Suprapubic skin (tissue), 4 donors: ENCODE measurements around the gene ETV6. TPM values are rescaled to one million over a fixed set of nuclear protein-coding genes. Genes with fewer than 3 reads are reported as not detected.

Experiments
- DNase-seq, 2 donors: peaks; one replicate each; pipeline ENCODE4 v3.0.0-alpha.2; 2019; ENCODE audit warnings: low spot score in 2 of 2
- H3K27ac ChIP-seq: fragments of 200-600 bp; sonication (generic); one replicate; pipeline ENCODE4 v1.5.1; 2019
- H3K27me3 ChIP-seq: fragments of 200-600 bp; sonication (generic); one replicate; pipeline ENCODE4 v1.5.1; 2019
- H3K36me3 ChIP-seq: fragments of 200-600 bp; sonication (generic); one replicate; pipeline ENCODE4 v1.5.1; 2019
- H3K4me1 ChIP-seq: fragments of 200-600 bp; sonication (generic); one replicate; pipeline ENCODE4 v1.5.1; 2019
- H3K4me3 ChIP-seq: fragments of 200-600 bp; sonication (generic); one replicate; pipeline ENCODE4 v1.5.1; 2019; ENCODE audit warnings: mild to moderate bottlenecking
- H3K9me3 ChIP-seq: fragments of 200-600 bp; sonication (generic); one replicate; pipeline ENCODE4 v1.5.1; 2019
- CTCF ChIP-seq, 2 donors: fragments of 200-600 bp in 1 of 2; fragments of 450-650 bp in 1 of 2; sonication (generic) in 1 of 2; IDR thresholded peaks; one replicate each; pipeline ENCODE4 v1.5.1; 2016 to 2019; ENCODE audit warnings: antibody characterized with exemption in 2 of 2, mild to moderate bottlenecking in 1 of 2, moderate library complexity in 1 of 2
- EP300 ChIP-seq: sonication (generic); formaldehyde crosslinking; IDR thresholded peaks from one replicate; pipeline ENCODE4 v1.6.1; 2017; ENCODE audit warnings: antibody characterized with exemption
- POLR2A ChIP-seq, 2 donors: fragments of 450-650 bp; IDR thresholded peaks; one replicate each; pipeline ENCODE4 v1.6.1; 2017; ENCODE audit warnings: antibody characterized with exemption in 2 of 2, mild to moderate bottlenecking in 2 of 2, moderate library complexity in 2 of 2
- POLR2AphosphoS5 ChIP-seq, 3 donors: sonication (generic); formaldehyde crosslinking; IDR thresholded peaks; one replicate each; pipeline ENCODE4 v1.6.1; 2017; ENCODE audit warnings: antibody characterized with exemption in 3 of 3
- WGBS: methylation state at CpG from one replicate; pipeline ENCODE4 v1.1.5; 2018; 5-methylcytosine and 5-hydroxymethylcytosine counted together
- total RNA-seq, 4 donors: library from RNA; depleted of rRNA; stranded (reverse); fragments of >200 nt; gene quantifications; one replicate each; pipeline ENCODE4 v1.1.0, GENCODE V29; 2016

Gene ETV6
- total RNA-seq, 4 donors from 2014 or later: 16.9 to 41.4 (median 25.1) TPM

GRCh38 chr12:11746940-11747716, 97.7 kb downstream of the ETV6 start:
- Histone ChIP-seq H3K9me3 (no peaks in the 10 kb centered on the region), H3K36me3 (no peaks in the 10 kb centered on the region), H3K4me1 (peaks cover 28% of the 10 kb centered on the region), H3K27me3 (no peaks in the 10 kb centered on the region), H3K27ac (no peak overlapping the region), H3K4me3 (no peak overlapping the region)
- no peak for TF ChIP-seq CTCF (IDR thresholded peaks at IDR 0.05)
- TF ChIP-seq POLR2A (IDR thresholded peaks at IDR 0.05): no peak
- no peak for DNase-seq
- 92% methylated on average over 7 of the region's 7 CpGs for WGBS

GRCh38 chr12:11747969-11748368, 98.5 kb downstream of the ETV6 start:
- H3K4me3 ChIP-seq: no peak overlapping the region
- peaks cover 28% of the 10 kb centered on the region for H3K4me1 ChIP-seq
- no peaks in the 10 kb centered on the region for H3K36me3 ChIP-seq
- no peak overlapping the region for H3K27ac ChIP-seq
- 92% methylated on average over 3 of the region's 3 CpGs for WGBS
- DNase-seq: no peak
- TF ChIP-seq POLR2A (IDR thresholded peaks at IDR 0.05): no peak
- TF ChIP-seq CTCF (IDR thresholded peaks at IDR 0.05): no peak
- TF ChIP-seq EP300: no peak
- TF ChIP-seq POLR2AphosphoS5 (IDR thresholded peaks at IDR 0.05): no peak
- H3K27me3 ChIP-seq: no peaks in the 10 kb centered on the region
- H3K9me3 ChIP-seq: no peaks in the 10 kb centered on the region

- H3K27me3 ChIP-seq: no peaks in the 10 kb centered on the region
- no peaks in the 10 kb centered on the region for H3K9me3 ChIP-seq
- peaks cover 26% of the 10 kb centered on the region for H3K4me1 ChIP-seq
- TF ChIP-seq CTCF (IDR thresholded peaks at IDR 0.05) (no peak), POLR2AphosphoS5 (IDR thresholded peaks at IDR 0.05) (no peak), POLR2A (IDR thresholded peaks at IDR 0.05) (no peak), EP300 (no peak)
- no peak for DNase-seq
- 95% methylated on average over 6 of the region's 6 CpGs for WGBS
- no peak overlapping the region for H3K4me3 ChIP-seq
- peaks cover 8% of the 10 kb centered on the region for H3K36me3 ChIP-seq
- no peak overlapping the region for H3K27ac ChIP-seq
Measured at GRCh38 chr12:11748903-11749302, 99.4 kb downstream of the ETV6 start.

GRCh38 chr12:11749943-11750690, 100.6 kb downstream of the ETV6 start:
- no peak for DNase-seq
- H3K4me1 ChIP-seq: peaks cover 18% of the 10 kb centered on the region
- WGBS: 91% methylated on average over 11 of the region's 11 CpGs
- H3K9me3 ChIP-seq: no peaks in the 10 kb centered on the region
- H3K27ac ChIP-seq: no peak overlapping the region
- H3K36me3 ChIP-seq: peaks cover 14% of the 10 kb centered on the region
- no peak for TF ChIP-seq EP300
- H3K27me3 ChIP-seq: no peaks in the 10 kb centered on the region
- no peak overlapping the region for H3K4me3 ChIP-seq

- peak overlapping the region; percentile 0 for H3K27ac ChIP-seq
- TF ChIP-seq POLR2A (IDR thresholded peaks at IDR 0.05) (no peak), POLR2AphosphoS5 (IDR thresholded peaks at IDR 0.05) (no peak), CTCF (IDR thresholded peaks at IDR 0.05) (no peak), EP300 (no peak)
- H3K9me3 ChIP-seq: no peaks in the 10 kb centered on the region
- no peak overlapping the region for H3K4me3 ChIP-seq
- peaks cover 18% of the 10 kb centered on the region for H3K36me3 ChIP-seq
- WGBS: 85% methylated on average over 21 of the region's 21 CpGs
- H3K27me3 ChIP-seq: no peaks in the 10 kb centered on the region
- no peak for DNase-seq
- peaks cover 4% of the 10 kb centered on the region for H3K4me1 ChIP-seq
Measured at GRCh38 chr12:11752403-11753149, 103.1 kb downstream of the ETV6 start.
